Measurements from ENCODE around the gene HCRT.
"Not testable (repeated sequence)": the region's sequence is repeated elsewhere in the genome, so short reads cannot be mapped to it uniquely, and the experiment has no call there.

Gene HCRT, protein sequence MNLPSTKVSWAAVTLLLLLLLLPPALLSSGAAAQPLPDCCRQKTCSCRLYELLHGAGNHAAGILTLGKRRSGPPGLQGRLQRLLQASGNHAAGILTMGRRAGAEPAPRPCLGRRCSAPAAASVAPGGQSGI

DNA sequence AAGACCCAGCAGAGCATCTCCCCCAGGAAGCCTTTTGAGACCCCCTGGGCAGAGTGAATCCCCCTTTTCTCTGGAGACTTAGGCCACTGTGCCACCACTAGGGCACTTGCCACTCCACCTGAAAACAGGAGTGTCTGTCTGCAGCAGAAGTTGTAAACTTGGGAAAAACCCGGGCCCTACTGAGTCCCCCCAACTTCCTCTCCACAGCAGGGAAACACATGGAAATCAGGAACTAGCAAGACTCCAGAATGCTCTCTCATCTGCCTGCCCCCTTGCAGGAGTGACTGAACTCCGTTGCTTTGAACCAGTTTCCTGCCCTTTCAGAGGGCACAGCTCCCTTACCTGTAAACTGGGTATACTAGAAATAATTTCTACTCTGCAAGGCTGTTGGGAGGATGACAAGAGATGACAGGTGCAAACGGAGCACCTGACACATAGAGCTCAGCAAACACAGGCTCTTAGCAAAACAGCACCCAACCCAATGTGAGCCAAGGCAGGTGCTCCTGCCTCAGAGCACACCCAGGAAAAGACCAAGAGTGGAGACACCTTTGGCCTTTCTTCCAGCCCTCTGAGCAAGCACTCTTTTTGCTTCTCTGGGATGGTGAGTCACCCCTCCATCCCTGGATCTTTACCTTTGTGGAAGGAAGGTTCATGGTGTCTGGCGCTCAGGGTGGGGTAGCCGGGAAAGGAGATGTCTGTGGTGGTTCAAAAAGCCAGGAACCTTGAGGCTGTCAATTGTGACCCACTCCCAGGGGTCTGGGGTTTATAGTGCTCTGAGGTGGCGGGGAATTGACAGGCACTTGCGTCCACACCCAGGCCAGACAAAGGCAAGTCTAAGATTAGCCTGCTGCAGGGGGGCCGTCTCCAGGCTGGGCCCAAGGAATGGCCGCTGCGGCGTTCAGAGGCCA is at the start of gene HCRT:
Gene HCRT, minus strand, starts transcription at position 740 of the 908 bp plus-strand sequence. Its CDS starts 87 bp downstream, at position 653.
- no peak for DNase-seq (ENCODE audit: low read depth, low spot score)

DNA sequence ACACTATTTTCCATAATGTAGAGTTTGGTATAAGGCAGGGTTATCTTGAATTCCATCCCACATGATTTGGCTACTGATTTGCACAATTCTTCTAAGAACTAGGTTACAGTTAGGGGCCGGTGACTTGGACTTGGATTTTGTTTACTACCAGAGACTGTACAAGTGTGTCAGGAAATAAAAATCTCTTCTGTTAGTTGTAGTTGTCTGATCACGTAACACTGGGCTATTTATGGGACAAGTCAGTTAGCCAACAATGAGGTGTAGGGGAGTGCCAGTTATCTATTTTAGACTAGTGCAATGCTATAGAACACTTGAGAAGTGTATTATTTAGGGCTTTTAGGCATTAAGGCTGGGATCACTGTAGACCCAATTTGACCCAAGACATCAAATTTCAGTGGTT is 48.7 kb upstream of the HCRT start:
- no peak for DNase-seq (ENCODE audit: low read depth, low spot score)

DNA sequence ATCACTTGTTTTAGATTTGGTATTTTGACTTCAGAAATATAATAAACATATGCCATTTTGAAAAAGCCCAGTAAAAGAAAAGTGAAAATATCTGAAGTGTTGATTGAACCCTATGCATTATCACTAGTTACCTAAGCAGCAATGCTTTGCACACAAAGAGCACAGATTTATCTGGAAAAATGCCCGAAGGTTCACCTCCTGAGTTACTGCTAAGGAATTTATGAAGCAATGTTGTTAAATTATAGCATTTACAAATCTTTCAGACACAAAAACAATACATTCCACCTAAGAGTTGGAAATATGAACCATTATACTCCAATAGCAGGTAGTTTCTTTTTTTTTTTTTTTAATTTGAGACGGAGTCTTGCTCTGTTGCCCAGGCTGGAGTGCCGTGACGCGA is 47.9 kb upstream of the HCRT start:
- DNase-seq (ENCODE audit: low read depth, low spot score): no peak

DNA sequence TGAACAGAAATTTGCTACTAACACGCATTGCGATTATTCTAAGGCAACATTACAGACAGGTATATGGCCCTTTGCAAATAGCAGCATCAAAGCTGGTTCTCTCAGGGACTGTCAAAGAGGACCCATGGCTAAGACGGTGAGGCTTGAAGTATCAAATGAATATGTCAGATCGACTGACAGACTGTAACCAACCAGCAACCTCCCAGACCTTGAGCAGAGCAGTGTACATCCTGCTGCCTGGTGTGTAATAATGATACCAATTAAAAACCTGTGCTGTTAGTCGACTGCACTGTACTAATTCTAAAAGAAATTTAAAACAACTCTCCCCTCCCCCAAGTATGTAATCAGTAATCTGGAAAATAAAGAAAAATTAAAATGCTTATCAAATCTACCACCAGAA is 45.0 kb upstream of the HCRT start:
- DNase-seq (ENCODE audit: low read depth, low spot score): no peak

DNA sequence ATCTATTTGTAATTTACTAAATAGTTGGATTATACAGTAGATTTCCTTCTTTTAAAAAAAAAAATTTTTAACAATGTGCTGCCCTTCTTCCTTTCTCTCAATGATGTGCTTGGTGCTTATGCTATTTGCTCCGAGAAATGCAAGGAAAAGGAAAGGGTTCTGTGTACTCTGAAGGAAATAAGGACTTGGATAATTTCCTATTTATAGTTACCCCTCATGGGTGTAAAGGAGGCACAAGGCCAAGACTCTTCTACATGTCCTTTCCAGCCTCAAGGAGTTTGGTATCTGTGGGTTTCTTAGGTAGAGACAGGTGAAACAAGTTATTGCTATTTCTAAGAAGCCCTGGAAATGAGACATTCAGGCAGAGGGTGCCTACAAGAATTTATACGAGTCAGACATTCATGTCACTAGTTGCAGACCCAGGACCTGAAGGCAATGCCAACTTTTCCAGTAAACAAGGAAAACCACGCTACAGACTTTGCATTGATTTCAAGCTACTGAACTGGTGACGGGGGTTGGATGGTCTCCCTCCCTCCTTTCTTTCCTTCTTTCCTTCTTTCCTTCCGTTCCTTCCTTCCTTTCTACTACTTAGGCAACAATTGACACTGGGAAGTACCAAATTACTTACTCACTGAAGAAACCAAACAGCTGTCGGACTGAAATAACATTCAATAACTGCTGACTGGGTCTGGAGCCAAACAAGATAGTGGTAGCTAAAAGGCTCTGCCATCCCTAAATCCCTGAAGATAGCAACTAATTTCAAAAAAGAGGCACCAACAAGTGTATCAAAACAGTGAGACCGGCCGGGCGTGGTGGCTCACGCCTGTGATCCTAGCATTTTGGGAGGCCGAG is 42.8 kb upstream of the HCRT start:
- no peak for DNase-seq (ENCODE audit: low read depth, low spot score)

DNA sequence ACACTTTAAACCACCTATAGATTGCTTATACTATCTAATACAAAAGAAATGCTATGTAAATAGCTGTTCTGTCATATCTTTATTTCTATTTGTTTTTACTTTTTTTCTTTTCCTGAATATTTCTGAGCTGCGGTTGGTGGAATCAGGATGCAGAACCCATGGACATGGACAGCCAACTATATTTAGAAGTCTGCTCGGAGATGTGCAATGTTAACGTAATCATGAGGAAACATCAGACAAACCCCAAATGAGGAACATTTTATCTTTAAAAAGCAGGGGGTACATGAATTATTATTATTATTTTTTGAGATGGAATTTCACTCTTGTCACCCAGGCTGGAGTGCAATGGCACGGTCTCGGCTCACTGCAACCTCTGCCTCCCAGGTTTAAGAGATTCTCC is 40.4 kb upstream of the HCRT start:
- DNase-seq (ENCODE audit: low read depth, low spot score): no peak

DNA sequence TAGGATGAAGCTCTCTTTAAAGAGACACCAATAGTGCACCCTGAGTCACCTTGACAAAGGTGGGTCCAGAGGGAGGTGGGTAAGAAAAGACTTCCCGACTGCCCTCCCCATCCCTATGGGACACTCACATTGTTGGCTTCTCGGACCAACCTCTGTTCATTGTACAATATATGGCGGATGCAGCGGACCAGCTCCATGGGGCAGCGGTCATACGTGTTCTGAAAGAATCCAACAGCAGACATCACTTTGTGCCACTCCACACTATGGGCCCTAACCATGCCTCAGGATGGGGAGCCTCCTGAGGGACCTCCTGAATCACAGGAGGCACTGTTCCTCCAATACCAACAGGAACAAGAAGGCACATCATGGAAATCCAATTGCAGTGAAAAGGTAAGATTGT is 39.4 kb upstream of the HCRT start:
- no peak for DNase-seq (ENCODE audit: low read depth, low spot score)

DNA sequence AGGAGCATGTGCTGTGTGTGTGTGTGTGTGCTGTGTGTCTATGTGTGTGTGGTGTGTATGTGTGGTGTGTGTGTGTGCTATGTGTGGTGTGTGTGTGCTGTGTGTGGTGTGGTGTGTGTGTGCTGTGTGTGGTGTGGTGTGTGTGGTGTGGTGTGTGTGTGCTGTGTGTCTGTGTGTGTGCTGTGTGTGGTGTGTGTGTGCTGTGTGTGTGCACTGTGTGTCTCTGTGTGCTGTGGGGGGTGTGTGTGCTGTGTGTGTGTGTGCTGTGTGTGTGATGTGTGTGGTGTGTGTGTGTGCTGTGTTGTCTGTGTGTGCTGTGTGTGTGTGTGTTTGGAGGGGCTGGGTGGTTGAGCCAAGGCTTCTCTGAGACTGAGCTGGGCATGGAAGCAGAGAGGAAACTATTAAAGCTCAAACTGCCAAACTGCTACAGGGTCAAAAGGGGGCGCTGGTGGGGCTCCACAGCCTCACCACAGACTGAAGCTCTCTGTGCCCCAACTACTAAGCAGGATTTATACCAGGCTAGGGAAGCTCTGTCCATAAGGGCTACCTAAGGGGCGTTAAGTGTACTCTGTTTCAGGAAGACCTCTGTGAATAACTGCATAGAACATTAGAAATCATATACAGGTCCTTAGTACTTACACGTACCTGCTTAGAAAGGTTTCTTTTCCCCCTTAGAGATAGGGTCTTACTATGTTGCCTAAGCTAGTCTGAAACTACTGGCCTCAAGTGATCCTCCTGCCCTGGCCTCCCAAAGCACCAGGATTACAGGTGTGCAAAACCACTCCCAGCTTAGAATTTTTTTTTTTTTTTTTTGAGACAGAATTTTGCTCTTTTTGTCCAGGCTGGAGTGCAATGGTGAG is 36.9 kb upstream of the HCRT start:
- peak; percentile 17 for DNase-seq (ENCODE audit: low read depth, low spot score)

DNA sequence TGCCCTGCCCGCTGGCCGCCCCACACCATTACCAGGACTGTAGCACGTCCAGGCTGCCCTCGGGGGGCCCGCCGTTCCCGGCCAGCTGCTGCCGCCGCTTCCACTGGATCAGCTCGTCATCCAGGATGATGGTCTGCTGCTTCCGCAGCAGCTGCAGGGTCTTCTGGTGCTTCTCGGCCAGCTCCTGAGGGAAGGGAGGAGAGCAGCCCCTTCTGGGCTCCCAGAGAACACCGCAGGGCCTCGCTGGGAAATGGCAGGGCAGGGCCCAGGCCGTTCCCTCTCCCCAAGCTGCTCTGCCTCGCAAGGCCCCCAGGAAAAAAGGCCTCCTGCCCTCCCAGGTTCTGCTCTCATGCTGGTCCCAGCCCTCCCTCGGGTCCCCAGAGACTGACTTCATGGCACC is 34.0 kb upstream of the HCRT start:
- DNase-seq (ENCODE audit: low read depth, low spot score): not testable (repeated sequence)

DNA sequence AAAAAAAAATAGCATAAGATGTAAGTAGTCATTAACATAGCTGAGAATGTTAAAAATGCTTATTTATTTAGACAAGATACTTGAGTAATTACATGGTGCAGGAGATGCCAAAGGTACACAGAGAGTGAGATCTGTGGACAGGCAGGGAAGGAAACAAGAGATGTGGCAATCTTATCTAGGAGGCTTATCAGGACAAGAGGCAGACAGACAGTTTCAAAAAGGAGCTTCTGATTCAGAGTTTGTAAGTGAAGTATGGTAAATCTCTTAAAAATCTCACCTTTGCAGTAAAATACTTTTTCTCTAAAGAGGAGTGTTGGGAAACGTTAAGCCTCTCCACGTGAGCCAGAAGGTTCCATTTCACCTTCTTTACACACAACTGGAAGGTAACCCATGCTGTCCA is 28.9 kb upstream of the HCRT start:
- no peak for DNase-seq (ENCODE audit: low read depth, low spot score)

DNA sequence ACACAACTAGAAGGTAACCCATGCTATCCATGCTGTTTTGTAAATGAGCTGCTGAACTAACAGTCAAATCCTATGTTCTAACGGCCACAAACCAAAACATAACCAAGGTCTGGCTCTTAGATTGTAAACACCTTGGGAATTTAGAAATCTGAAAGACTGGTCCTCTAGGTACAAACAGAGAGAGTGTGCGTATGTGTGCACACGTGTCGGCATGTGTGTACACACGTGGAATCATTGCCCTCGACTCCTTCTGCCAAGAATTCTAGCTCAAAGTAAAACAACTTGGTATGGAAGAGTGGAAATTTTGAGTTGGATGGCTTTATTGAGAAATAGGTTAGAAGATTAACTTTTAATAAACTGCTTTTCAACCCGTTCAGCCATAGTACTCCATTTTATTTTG is 27.1 kb upstream of the HCRT start:
- DNase-seq (ENCODE audit: low read depth, low spot score): no peak

DNA sequence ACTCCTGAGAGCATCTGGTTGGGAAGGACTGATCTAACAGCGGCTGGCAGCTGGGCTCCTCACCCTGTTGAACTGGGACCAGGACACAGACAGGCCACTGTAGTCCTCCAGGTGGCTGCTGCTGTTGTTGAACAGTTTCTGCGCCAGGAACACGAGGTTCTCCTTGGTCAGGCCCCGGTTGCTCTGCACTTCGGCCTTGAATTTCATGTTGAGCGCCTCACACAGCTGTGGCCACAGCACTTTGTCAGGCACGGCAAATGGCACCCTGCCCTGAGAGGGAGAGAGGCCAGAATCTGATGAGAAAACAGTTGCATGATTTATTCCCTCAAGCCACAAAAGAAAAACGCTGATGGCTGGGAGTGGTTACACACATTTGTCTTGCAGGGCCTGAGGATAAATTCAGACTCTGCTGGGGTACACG is 26.7 kb upstream of the HCRT start:
- not testable (repeated sequence) for DNase-seq (ENCODE audit: low read depth, low spot score)

DNA sequence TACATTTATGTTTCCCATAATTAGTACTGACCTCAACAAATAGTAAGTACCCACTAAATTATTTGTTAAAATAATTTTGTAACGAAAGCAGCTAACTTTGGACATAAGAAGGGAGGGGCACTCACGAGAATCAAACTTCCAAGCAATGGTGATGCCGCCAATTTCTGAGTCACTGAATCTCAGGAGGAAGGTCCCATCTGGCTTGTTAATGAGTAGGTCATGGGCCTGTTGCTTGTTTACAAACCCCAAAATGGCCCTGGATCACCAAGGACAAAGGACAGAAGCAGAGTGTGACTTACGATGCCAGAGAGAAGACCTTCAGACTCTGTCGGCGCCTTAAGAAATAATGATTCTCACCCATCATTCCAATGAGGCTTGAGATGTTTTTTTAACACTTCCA is 24.8 kb upstream of the HCRT start:
- DNase-seq (ENCODE audit: low read depth, low spot score): no peak

DNA sequence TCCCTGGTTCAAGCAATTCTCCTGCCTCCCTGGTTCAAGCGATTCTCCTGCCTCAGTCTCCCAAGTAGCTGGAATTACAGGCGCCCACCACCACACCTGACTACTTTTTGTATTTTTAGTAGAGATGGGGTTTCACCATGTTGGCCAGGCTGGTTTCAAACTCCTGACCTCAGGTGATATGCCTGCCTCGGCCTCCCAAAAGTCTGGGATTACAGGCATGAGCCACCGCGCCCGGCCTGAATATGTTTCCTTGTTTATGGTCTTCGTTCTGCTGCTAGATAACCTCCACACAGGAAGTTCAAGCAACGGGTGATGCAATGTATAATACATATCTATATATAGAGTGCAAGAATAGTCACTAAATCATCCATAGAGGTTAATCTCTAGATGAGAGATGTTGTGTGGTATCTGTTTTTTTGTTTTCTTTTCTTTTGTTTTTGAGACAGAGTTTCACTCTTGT is 20.9 kb upstream of the HCRT start:
- not testable (repeated sequence) for DNase-seq (ENCODE audit: low read depth, low spot score)

DNA sequence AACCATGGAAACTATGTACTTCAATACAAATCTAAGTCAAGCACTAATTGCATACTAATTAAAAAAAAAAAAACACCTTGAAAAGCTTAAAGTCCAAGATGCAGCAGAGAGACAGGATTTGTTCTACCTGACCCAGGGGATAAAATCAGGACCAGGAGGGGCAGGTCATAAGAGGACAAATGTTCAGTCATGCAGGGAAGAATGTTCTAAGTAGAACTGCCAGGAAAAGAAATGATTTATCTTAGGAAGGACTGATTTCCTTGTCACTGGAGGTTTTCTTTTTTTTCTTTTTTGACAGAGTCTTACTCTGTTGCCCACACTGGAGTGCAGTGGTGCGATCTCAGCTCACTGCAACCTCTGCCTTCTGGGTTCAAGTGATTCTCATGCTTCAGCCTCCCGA is 18.1 kb upstream of the HCRT start:
- DNase-seq (ENCODE audit: low read depth, low spot score): no peak

DNA sequence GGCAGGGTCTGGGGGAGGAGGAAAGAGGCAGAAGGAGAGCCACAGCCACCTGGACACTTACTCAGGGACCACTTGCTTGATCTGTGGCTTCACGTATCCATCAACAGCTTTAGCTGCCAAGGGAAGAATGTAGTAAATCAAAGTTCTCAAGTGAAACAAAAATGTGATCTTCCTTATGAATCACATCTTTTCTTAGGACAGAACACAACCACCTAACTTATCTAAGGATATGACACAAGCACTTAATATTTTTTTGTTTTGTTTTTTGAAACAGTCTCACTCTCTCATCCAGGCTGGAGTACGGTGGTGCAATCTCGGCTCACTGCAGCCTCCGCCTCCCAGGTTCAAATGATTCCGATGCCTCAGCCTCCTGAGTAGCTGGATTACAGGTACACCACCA is 17.4 kb upstream of the HCRT start:
- no peak for DNase-seq (ENCODE audit: low read depth, low spot score)

DNA sequence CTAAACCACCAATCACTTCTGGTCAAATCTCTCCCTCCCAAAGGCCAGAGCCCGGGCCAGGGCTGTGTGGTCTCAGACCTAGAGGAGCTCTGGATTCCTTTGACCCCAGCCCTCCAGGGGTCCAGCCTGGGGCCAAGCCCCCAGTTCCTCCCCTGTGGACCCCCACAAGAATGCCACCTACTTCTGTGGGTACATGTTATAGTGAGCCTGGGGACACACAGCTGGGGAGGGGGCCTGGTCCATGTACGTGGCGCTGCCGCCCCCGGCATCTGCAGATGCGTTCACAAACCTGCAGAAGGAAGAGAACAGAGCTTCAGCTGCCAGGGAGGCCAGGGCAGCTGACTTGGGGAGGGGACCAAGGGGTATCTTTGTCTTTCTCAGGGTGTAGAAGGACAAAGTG is 16.9 kb upstream of the HCRT start:
- no peak for DNase-seq (ENCODE audit: low read depth, low spot score)

DNA sequence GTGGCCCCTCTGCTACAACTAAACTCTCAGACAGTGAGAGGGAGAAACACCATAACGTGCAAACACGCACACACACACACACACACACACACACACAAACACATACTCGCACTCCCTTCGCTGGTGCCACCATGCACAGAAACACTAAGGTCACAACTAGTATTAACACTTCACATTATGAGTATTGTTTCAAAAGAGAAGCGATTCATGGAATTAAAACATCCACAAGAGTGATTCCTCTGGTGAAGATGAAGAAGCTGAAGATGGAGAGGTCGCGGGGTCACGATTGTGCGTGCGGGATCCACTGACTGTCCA is 16.2 kb upstream of the HCRT start:
- DNase-seq (ENCODE audit: low read depth, low spot score): no peak

DNA sequence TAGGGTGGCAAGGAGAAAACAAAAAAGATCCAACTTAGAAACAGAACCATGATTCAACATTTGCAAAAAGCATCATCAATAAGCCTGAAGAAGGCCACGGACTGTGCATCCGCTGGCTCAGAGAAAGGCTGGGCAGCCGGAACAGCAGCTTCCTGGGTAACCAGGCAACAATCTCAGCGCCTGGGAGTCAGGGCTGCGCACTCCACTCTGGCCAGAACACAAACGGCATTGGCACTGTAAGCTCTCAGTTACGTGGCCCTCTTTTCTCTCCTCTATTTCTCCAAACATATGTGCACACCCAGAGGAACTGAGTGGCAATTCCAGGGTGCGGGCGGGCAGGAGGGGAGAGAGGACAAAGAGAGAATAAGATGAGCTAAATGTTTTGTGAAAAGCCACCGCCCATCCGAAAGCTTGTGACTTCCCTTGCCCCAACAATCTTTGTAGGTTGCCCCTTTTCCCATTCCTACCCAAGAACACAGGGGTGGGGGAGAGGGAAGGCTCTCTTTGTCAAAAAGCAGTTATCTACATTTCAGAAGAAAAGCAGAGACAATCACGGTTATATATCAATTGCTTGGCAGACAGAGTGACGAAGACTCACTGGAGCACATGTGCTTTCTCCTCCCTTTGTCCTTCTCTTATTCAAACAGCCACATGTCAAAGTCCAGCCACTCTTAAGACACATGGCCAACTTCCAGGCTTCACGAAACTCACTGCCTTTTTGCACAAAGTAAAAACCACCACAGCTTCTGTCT is 15.6 kb upstream of the HCRT start:
- DNase-seq (ENCODE audit: low read depth, low spot score): no peak

DNA sequence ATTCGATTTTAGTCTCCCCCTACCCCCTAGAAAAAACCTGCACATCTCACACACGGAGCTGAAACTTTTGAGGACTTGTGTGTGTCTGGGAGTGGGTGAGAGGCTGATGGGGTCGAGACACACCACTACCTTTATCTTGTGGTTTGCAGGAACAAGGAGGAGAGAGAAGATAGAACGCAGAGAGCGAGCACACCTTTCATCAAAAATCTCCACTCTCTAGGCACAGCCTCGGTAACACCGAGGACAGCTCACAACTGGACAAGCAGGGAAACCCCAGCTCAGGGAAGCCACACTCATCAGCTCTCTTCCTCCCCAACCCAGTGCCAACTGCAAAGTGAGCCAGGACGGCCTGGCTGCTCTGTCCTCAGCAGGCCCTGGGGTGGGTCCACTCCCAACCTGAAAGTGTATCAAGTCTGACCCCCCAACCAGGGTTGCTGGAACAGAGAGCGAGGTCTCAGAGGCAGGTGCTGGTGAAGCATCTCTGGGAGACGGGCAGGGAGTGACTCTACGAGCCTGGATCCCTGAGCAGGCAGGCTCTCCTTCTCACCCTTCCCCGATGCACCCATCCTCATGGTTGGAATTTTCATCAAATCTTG is 14.3 kb upstream of the HCRT start:
- DNase-seq (ENCODE audit: low read depth, low spot score): no peak
